ENCODE results near the gene SECTM1.

The SECTM1 gene

DNA sequence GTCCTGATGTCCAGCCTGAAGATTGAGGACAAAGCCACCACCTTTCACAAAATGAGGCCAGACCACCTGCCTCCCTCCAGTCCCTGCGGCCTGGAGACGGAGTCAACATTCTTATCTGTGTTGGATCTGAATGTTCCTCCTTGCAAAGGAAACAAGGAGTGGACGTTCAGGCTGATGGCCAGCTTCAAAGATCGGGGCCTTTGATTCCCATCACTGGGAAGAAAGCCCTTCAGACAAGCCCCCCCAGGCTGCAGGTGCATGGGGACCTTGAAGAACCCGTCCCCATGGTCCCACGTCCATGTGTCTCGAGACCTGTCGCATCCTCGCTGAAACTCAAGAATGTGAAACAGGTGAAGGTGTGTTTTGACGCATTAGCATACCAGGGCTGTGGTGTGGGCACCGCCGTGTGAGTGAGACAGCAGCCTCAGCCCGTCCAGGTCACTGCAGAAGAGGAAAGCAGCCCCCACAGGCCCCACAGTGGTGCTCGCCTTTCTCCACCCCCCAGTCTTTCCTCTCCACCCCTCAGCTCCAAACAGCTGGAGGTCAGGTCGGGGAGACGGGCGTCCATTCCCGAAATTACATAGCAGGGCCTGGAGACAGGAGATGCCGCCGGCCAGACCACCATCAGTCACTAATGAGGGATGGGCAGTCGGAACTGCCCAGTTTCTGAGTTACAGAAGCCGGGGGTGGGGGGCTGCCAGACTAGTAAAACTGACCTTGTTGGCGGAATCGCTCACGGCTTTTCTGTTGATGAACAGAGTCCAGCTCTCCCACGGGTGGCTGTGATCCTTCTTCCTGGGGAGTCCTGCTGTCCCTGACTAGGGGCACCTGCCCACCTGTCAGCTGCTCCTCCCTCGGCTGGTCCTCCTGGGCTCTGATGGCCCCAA is 59.2 kb downstream of the SECTM1 start:
- TF ChIP-seq, protein P1, sequence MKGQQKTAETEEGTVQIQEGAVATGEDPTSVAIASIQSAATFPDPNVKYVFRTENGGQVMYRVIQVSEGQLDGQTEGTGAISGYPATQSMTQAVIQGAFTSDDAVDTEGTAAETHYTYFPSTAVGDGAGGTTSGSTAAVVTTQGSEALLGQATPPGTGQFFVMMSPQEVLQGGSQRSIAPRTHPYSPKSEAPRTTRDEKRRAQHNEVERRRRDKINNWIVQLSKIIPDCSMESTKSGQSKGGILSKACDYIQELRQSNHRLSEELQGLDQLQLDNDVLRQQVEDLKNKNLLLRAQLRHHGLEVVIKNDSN (IDR thresholded peaks at IDR 0.05): no peak
- TF ChIP-seq EGR1 (IDR thresholded peaks at IDR 0.05): no peak
- no peak for TF ChIP-seq YY1 (IDR thresholded peaks at IDR 0.05; ENCODE audit: low read depth)
- no peak for TF ChIP-seq ZBTB7A (IDR thresholded peaks at IDR 0.05; ENCODE audit: low read depth)
- no peak for TF ChIP-seq NFIC (IDR thresholded peaks at IDR 0.05)
- TF ChIP-seq, protein P2, sequence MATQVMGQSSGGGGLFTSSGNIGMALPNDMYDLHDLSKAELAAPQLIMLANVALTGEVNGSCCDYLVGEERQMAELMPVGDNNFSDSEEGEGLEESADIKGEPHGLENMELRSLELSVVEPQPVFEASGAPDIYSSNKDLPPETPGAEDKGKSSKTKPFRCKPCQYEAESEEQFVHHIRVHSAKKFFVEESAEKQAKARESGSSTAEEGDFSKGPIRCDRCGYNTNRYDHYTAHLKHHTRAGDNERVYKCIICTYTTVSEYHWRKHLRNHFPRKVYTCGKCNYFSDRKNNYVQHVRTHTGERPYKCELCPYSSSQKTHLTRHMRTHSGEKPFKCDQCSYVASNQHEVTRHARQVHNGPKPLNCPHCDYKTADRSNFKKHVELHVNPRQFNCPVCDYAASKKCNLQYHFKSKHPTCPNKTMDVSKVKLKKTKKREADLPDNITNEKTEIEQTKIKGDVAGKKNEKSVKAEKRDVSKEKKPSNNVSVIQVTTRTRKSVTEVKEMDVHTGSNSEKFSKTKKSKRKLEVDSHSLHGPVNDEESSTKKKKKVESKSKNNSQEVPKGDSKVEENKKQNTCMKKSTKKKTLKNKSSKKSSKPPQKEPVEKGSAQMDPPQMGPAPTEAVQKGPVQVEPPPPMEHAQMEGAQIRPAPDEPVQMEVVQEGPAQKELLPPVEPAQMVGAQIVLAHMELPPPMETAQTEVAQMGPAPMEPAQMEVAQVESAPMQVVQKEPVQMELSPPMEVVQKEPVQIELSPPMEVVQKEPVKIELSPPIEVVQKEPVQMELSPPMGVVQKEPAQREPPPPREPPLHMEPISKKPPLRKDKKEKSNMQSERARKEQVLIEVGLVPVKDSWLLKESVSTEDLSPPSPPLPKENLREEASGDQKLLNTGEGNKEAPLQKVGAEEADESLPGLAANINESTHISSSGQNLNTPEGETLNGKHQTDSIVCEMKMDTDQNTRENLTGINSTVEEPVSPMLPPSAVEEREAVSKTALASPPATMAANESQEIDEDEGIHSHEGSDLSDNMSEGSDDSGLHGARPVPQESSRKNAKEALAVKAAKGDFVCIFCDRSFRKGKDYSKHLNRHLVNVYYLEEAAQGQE (IDR thresholded peaks at IDR 0.05; ENCODE audit: low read depth): no peak
- TF ChIP-seq, protein P3, sequence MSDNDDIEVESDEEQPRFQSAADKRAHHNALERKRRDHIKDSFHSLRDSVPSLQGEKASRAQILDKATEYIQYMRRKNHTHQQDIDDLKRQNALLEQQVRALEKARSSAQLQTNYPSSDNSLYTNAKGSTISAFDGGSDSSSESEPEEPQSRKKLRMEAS (IDR thresholded peaks at IDR 0.05): no peak
- no peak for TF ChIP-seq TCF12 (IDR thresholded peaks at IDR 0.05; ENCODE audit: low read depth)
- no peak for TF ChIP-seq TEAD4 (IDR thresholded peaks at IDR 0.05)
- no peak for TF ChIP-seq CEBPB (IDR thresholded peaks at IDR 0.05)
- TF ChIP-seq FOXM1 (IDR thresholded peaks at IDR 0.05; ENCODE audit: borderline replicate concordance, low read depth): no peak
- TF ChIP-seq RAD21 (IDR thresholded peaks at IDR 0.05; ENCODE audit: low read depth): no peak
- no peak for TF ChIP-seq EP300 (IDR thresholded peaks at IDR 0.05; ENCODE audit: borderline replicate concordance)
- TF ChIP-seq TAF1 (IDR thresholded peaks at IDR 0.05; ENCODE audit: low read depth): no peak
- TF ChIP-seq CREB1 (IDR thresholded peaks at IDR 0.05; ENCODE audit: low read depth): no peak

DNA sequence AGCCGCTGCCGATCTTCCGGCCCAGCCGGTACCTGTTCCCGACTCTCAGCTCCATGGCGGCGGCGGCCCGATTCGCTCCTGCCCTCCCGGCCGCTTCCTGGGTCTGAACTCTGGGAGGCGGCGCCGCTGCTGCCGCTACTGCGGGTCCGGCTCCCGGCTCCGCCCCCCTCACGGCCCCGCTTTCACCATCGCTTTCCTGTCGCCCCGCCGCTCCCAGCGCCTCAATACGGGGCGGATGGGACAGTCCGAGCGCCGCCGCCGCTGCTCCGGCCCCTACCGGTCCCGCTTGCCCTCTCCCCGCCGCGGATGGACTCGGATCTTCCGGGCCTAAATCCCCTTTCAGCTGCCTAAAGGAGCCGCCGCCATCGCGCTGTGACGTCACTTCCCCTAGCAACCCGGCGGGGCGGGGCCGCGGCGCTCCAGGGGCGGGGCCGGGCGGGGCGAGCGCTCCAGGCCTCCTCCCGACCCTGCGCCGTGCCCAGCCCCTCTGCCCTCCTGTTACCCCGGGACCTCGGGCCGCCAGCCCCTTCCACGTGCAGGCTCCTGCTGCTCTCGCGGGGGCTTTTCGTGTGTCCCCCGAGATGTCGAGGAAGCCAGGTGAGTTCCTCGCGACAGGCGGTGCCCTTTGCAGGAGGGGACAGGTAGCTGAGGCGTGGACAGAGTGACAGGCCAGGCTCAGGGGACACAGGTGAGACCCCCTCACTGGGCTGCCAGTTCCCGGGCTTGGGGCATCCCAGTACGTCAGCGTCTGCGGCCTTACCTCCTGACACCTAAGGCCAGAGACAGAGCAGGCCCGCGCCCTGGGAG is 60.0 kb downstream of the SECTM1 start, which contains the start of gene CSNK1D:
Gene CSNK1D (minus strand): TSS at position 374 of the 807 bp plus-strand sequence. CDS start 319 bp downstream, at position 55.
- TF ChIP-seq TAF1 (IDR thresholded peaks at IDR 0.05; ENCODE audit: low read depth): peak; percentile 90
- TF ChIP-seq TEAD4 (IDR thresholded peaks at IDR 0.05): no peak; the same call in 1 of the 2 replicates
- TF ChIP-seq TCF12 (IDR thresholded peaks at IDR 0.05; ENCODE audit: low read depth): peak; percentile 61; the same call in 1 of the 2 replicates
- TF ChIP-seq ZBTB7A (IDR thresholded peaks at IDR 0.05; ENCODE audit: low read depth): peak; percentile 91
- TF ChIP-seq, protein P3 (IDR thresholded peaks at IDR 0.05): peak; percentile 69
- TF ChIP-seq RAD21 (IDR thresholded peaks at IDR 0.05; ENCODE audit: low read depth): no peak
- TF ChIP-seq YY1 (IDR thresholded peaks at IDR 0.05; ENCODE audit: low read depth): peak; percentile 91
- TF ChIP-seq CREB1 (IDR thresholded peaks at IDR 0.05; ENCODE audit: low read depth): peak; percentile 78
- no peak for TF ChIP-seq FOXM1 (IDR thresholded peaks at IDR 0.05; ENCODE audit: borderline replicate concordance, low read depth)
- 0 out of 2 replicates have a peak, but pooled peaks have one; percentile 6 for TF ChIP-seq EGR1 (IDR thresholded peaks at IDR 0.05)
- peak; percentile 70; the same call in 1 of the 2 replicates for TF ChIP-seq EP300 (IDR thresholded peaks at IDR 0.05; ENCODE audit: borderline replicate concordance)
- TF ChIP-seq, protein P2 (IDR thresholded peaks at IDR 0.05; ENCODE audit: low read depth): no peak
- no peak; the same call in 1 of the 2 replicates for TF ChIP-seq NFIC (IDR thresholded peaks at IDR 0.05)
- TF ChIP-seq, protein P1 (IDR thresholded peaks at IDR 0.05): no peak
- no peak for TF ChIP-seq CEBPB (IDR thresholded peaks at IDR 0.05)

DNA sequence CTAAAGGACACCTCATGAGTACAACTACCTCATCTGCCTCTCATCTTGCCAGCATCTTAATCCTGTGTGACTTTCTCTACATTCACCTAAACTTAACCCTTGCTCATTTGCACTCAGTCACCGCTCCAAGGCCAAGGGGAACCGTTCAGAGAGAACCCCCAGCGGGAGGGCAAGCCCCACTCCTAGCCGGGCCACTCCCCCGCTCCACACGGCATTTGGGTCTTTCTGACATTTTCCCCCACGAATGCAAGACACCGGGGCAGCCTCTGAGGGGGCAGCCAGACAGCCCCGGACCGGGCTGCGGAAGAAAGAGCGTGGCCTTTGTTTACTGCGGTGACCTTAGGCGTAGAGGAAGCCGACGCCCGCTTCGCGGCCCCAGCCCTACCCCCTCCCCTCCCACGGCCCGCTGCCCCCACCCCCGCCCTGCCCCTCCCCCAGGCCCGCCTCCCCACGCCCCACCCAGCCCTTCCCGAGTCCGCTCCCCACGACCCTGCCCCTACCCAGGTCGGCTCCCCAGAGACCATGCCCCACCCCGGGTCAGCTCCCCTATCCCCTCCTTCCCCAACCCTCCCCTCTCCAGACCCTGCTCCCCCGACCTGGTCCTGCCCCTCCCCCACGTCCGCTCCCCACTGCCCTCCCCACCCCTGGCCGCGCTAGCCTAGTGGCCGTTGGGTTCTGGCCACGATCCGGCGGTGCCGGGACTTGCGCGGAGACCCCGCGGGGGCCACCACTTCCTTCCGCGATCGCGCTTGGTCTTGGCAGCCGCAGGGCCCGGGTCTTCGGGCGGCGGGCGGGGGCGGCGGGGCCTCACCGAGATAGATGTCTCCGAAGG is 60.9 kb downstream of the SECTM1 start:
- TF ChIP-seq TAF1 (IDR thresholded peaks at IDR 0.05; ENCODE audit: low read depth): no peak
- TF ChIP-seq ZBTB7A (IDR thresholded peaks at IDR 0.05; ENCODE audit: low read depth): 0 out of 2 replicates have a peak, but pooled peaks have one; percentile 2
- no peak for TF ChIP-seq EP300 (IDR thresholded peaks at IDR 0.05; ENCODE audit: borderline replicate concordance)
- TF ChIP-seq TCF12 (IDR thresholded peaks at IDR 0.05; ENCODE audit: low read depth): no peak

DNA sequence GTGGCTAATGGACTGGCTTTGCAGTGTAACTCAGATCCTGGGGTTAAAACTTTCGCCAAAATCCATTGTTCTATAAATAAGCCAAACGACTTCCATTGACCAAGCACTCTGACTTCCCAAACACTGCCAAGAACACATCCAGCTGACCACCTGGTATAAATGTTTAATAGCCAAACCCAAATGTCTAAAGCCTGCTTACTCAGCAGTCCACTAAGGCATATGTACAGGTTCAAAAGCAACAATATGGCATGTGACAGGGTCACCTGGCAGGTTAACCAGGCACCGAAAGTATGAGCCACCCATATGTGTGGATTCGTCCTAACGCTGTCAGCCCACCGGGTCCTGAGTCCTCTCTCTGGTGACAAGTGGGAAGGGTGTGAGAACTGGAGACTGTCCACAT is 62.2 kb downstream of the SECTM1 start:
- TF ChIP-seq FOXM1 (IDR thresholded peaks at IDR 0.05; ENCODE audit: borderline replicate concordance, low read depth): no peak
- no peak for TF ChIP-seq RAD21 (IDR thresholded peaks at IDR 0.05; ENCODE audit: low read depth)
- TF ChIP-seq, protein P3 (IDR thresholded peaks at IDR 0.05): no peak
- no peak for TF ChIP-seq EGR1 (IDR thresholded peaks at IDR 0.05)
- no peak for TF ChIP-seq CEBPB (IDR thresholded peaks at IDR 0.05)
- no peak for TF ChIP-seq EP300 (IDR thresholded peaks at IDR 0.05; ENCODE audit: borderline replicate concordance)
- TF ChIP-seq ZBTB7A (IDR thresholded peaks at IDR 0.05; ENCODE audit: low read depth): no peak
- TF ChIP-seq, protein P2 (IDR thresholded peaks at IDR 0.05; ENCODE audit: low read depth): no peak
- TF ChIP-seq YY1 (IDR thresholded peaks at IDR 0.05; ENCODE audit: low read depth): no peak
- no peak for TF ChIP-seq TEAD4 (IDR thresholded peaks at IDR 0.05)
